Prostate gland (tissue), 2 donors: ENCODE results near the gene SH2D3C. TPM values are rescaled to one million over a fixed set of nuclear protein-coding genes. Genes with fewer than 3 reads are reported as not detected.

Experiments
- DNase-seq: peaks from one replicate; pipeline ENCODE4 v3.0.0-alpha.2; 2019; ENCODE audit warnings: low spot score
- H3K27ac ChIP-seq, 2 donors: fragments of 200-600 bp; sonication (generic); 2 replicates each; pipeline ENCODE4 v1.5.1; 2017 to 2019
- H3K27me3 ChIP-seq: fragments of 200-600 bp; sonication (generic); replicated peaks from 2 replicates; pipeline ENCODE4 v1.5.1; 2019; ENCODE audit not compliant: insufficient read depth
- H3K36me3 ChIP-seq, 2 donors: fragments of 200-600 bp; sonication (generic); 1 replicate in 1 of 2; 2 replicates in 1 of 2; pipeline versions ENCODE4 v1.5.1 to v1.8.1; 2017 to 2019
- H3K4me1 ChIP-seq: fragments of 200-600 bp; sonication (generic); replicated peaks from 2 replicates; pipeline ENCODE4 v1.5.1; 2019
- H3K4me3 ChIP-seq, 2 donors: fragments of 200-600 bp; sonication (generic); 2 replicates each; pipeline ENCODE4 v1.5.1; 2017 to 2019
- H3K9me3 ChIP-seq: fragments of 200-600 bp; sonication (generic); 2 replicates; pipeline ENCODE4 v1.5.1; 2017
- POLR2A ChIP-seq: fragments of 450-650 bp; IDR thresholded peaks from one replicate; pipeline ENCODE4 v1.6.1; 2016; ENCODE audit warnings: antibody characterized with exemption, mild to moderate bottlenecking
- POLR2AphosphoS5 ChIP-seq: sonication (generic); formaldehyde crosslinking; IDR thresholded peaks from one replicate; pipeline ENCODE4 v1.6.1; 2017; ENCODE audit warnings: antibody characterized with exemption
- WGBS: methylation state at CpG from one replicate; pipeline ENCODE4 v1.1.5; 2018; 5-methylcytosine and 5-hydroxymethylcytosine counted together
- intact Hi-C: fragments of 100-400 bp; cut with DNase I; formaldehyde crosslinking; loops from one replicate; pipeline ENCODE4 v1.14.2; 2022
- total RNA-seq, 2 donors: library from RNA; depleted of rRNA; stranded (reverse); fragments of >200 nt; gene quantifications; one replicate each; pipeline ENCODE4 v1.1.0, GENCODE V29; 2016
- TF ChIP-seq, protein P1 (sequence below), 4 experiments: fragments of 200-600 bp in 2 of 4; fragments of 450-650 bp in 2 of 4; sonication (generic) in 2 of 4; IDR thresholded peaks; 1 replicate in 3 of 4; 2 replicates in 1 of 4; pipeline ENCODE4 v1.5.1; 2016 to 2019; ENCODE audit warnings: antibody characterized with exemption in 4 of 4, mild to moderate bottlenecking in 2 of 4, moderate library complexity in 2 of 4

Gene SH2D3C
- total RNA-seq, 2 donors from 2014 or later, result 5.5 to 11.4 TPM

DNA sequence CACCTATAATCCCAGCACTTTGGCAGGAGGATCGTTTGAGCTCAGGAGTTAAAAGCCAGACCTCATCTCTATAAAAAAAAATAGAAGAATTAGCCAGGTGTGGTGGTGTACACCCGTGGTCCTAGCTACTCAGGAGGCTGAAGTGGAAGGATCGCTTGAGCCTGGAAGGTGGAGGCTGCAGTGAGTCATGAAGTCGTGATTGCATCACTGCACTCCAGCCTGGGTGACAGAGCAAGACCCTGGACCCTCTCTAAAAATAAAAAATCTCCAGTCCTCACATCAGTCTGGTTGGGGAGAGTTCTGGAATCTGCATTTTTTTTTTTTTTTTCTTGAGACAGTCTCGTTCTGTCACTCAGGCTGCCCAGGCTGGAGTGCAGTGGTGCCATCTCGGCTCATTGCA lies 33.5 kb upstream of the SH2D3C start:
- DNase-seq, result no peak
- Histone ChIP-seq H3K4me1 (no peaks in the 10 kb centered on the region), H3K27me3 (no peaks in the 10 kb centered on the region), H3K36me3 (peaks cover 7 to 24% of the 10 kb centered on the region in 2 donors), H3K9me3 (no peaks in the 10 kb centered on the region), H3K27ac (no peak overlapping the region), H3K4me3 (no peak overlapping the region)
- intact Hi-C loops, result no loop called here
- TF ChIP-seq, protein P1, sequence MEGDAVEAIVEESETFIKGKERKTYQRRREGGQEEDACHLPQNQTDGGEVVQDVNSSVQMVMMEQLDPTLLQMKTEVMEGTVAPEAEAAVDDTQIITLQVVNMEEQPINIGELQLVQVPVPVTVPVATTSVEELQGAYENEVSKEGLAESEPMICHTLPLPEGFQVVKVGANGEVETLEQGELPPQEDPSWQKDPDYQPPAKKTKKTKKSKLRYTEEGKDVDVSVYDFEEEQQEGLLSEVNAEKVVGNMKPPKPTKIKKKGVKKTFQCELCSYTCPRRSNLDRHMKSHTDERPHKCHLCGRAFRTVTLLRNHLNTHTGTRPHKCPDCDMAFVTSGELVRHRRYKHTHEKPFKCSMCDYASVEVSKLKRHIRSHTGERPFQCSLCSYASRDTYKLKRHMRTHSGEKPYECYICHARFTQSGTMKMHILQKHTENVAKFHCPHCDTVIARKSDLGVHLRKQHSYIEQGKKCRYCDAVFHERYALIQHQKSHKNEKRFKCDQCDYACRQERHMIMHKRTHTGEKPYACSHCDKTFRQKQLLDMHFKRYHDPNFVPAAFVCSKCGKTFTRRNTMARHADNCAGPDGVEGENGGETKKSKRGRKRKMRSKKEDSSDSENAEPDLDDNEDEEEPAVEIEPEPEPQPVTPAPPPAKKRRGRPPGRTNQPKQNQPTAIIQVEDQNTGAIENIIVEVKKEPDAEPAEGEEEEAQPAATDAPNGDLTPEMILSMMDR (IDR thresholded peaks at IDR 0.05), result no peak
- no peak for TF ChIP-seq POLR2AphosphoS5
- no peak for TF ChIP-seq POLR2A
- WGBS, result 88% methylated on average over 6 of the region's 6 CpGs

GRCh38 chr9:127810378-127811187 lies 32.1 kb upstream of the SH2D3C start:
- Histone ChIP-seq H3K4me1 (no peaks in the 10 kb centered on the region), H3K27me3 (no peaks in the 10 kb centered on the region), H3K9me3 (no peaks in the 10 kb centered on the region), H3K4me3 (no peak overlapping the region), H3K27ac (no peak overlapping the region), H3K36me3 (peaks cover 7 to 24% of the 10 kb centered on the region in 2 donors)
- no peak for DNase-seq
- TF ChIP-seq POLR2A (no peak), POLR2AphosphoS5 (no peak)
- TF ChIP-seq, protein P1 (IDR thresholded peaks at IDR 0.05), result no peak
- 95% methylated on average over 10 of the region's 10 CpGs for WGBS
- intact Hi-C loops, result no loop called here

DNA sequence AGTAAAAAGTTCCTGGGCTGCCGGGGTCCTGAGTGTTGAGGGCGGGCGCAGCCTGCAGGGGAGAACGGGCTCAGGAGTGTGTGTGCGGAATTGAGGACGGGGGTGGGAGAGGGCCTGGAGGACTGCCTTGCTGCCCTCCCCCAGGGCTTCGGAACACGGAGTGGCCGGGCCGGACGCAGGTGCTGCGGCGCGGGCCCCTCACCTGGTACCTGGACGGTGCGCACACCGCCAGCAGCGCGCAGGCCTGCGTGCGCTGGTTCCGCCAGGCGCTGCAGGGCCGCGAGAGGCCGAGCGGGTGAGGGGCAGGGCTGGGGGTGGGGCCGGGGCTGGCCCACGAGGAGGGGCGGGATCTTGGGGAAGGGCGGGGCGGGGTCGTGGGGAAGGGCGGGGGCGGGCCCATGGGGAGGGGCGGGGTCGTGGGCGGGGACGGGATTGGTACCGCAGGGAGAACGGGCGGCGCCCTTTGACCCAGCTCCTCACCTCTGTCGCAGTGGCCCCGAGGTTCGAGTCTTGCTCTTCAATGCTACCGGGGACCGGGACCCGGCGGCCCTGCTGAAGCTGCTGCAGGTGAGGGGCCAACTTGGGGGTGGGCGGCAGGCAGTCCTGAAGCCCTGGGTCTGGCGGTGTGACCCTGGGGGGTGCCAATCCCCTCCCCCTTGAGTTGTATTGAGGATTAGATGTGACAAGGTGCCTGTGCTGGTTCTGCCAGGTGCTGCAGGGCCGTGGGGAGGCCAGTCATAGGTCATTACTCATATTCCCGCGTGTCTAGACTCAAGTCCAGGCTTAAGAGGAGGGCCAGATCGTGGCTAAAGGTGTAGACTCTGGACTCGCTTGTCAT lies 31.3 kb upstream of the SH2D3C start:
- no peaks in the 10 kb centered on the region for H3K4me1 ChIP-seq
- H3K4me3 ChIP-seq, result no peak overlapping the region
- H3K27ac ChIP-seq, result no peak overlapping the region
- TF ChIP-seq, protein P1 (IDR thresholded peaks at IDR 0.05), result no peak
- TF ChIP-seq POLR2A (no peak), POLR2AphosphoS5 (no peak)
- H3K27me3 ChIP-seq, result no peaks in the 10 kb centered on the region
- DNase-seq, result no peak
- intact Hi-C loops, result no loop called here
- H3K9me3 ChIP-seq, result no peaks in the 10 kb centered on the region
- 52% methylated on average over 32 of the region's 57 CpGs for WGBS
- peaks cover 7 to 24% of the 10 kb centered on the region in 2 donors for H3K36me3 ChIP-seq

GRCh38 chr9:127809002-127809539 lies 30.6 kb upstream of the SH2D3C start:
- no peaks in the 10 kb centered on the region for H3K9me3 ChIP-seq
- TF ChIP-seq POLR2AphosphoS5 (no peak), POLR2A (no peak)
- TF ChIP-seq, protein P1 (IDR thresholded peaks at IDR 0.05), result no peak
- H3K27ac ChIP-seq, result no peak overlapping the region
- no peak overlapping the region for H3K4me3 ChIP-seq
- WGBS, result 70% methylated on average over 9 of the region's 9 CpGs
- peaks cover 6% of the 10 kb centered on the region for H3K4me1 ChIP-seq
- peaks cover 7 to 23% of the 10 kb centered on the region in 2 donors for H3K36me3 ChIP-seq
- no peak for DNase-seq
- H3K27me3 ChIP-seq, result no peaks in the 10 kb centered on the region
- intact Hi-C loops, result no loop called here
